GM18858 (cell line): ENCODE data around the gene SAMD4B.
"Not testable (repeated sequence)": the region's sequence is repeated elsewhere in the genome, so short reads cannot be mapped to it uniquely, and the experiment has no call there.

Source experiments
- ATAC-seq: cut with Tn5 transposase; IDR thresholded peaks from one replicate; pipeline ENCODE4 v1.9.1; 2021; ENCODE audit not compliant: unreplicated experiment

Gene SAMD4B

DNA sequence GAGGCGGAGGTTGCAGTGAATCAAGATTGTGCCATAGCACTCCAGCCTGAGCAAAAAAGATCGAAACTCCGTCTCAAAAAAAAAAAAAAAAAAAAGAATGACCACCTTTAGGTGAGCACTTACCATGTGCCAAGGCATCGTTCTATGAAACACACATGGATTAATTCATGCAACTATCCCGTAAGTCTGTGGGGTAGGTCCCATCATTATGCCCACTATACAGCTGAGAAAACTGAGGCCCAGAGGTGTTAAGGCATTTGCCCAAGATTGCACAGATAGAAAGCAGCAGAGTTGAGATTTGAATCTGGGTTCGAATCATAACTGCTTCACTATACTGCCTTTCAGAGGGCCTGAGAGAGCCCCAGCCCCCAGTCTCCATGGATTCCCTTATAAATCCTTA, 8.7 kb upstream of the SAMD4B start:
- no peak for ATAC-seq

GRCh38 chr19:39334444-39334976, 7.7 kb upstream of the SAMD4B start:
- no peak for ATAC-seq

- ATAC-seq, result no peak
Measured at GRCh38 chr19:39335168-39335548, 7.1 kb upstream of the SAMD4B start.

DNA sequence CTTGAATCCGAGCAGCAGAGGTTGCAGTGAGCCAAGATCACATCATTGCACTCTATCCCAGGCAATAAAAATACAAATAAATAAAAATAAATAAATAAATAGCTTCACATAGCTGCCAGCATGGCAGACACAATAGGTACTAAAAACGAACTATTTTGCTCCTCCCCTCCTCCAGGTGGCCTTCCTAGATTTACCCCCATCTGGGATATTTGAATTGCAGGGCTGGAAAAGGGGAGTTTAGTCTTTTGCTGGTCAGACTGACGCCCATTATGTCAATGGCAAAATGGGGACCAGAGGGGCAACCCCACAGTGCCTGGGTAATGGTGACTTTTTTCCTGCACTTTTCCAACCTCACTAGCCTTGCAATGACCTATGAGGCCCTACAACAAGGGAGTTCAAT, 5.7 kb upstream of the SAMD4B start:
- ATAC-seq, result no peak

DNA sequence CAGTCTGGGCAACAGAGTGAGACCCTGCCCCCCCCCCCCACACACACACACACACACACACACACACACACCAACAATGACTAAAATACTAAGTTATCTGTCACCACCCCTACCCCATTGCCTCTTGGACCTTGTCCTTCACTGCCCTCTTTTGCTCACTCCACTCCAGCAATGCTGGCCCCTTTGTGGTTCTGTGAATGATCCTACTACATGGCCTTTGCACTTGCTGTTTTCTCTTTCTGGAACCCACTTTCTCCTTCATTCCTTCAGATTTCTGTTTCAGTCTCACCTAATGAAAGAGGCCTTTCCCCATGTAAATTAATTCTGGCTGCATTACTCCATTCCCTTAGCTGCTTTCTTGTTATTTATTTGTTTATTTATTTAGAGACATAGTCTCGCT, 2.5 kb upstream of the SAMD4B start:
- ATAC-seq, result no peak

- ATAC-seq, result not testable (repeated sequence)
Measured at GRCh38 chr19:39340156-39340555, 2.1 kb upstream of the SAMD4B start.

GRCh38 chr19:39341129-39341718, 997 bp upstream of the SAMD4B start:
- ATAC-seq, result no peak

- ATAC-seq, result peak; percentile 6
Measured at GRCh38 chr19:39342647-39343305, 555 bp downstream of the SAMD4B start.

- ATAC-seq, result no peak
Measured at GRCh38 chr19:39345956-39346355, 3.7 kb downstream of the SAMD4B start.

DNA sequence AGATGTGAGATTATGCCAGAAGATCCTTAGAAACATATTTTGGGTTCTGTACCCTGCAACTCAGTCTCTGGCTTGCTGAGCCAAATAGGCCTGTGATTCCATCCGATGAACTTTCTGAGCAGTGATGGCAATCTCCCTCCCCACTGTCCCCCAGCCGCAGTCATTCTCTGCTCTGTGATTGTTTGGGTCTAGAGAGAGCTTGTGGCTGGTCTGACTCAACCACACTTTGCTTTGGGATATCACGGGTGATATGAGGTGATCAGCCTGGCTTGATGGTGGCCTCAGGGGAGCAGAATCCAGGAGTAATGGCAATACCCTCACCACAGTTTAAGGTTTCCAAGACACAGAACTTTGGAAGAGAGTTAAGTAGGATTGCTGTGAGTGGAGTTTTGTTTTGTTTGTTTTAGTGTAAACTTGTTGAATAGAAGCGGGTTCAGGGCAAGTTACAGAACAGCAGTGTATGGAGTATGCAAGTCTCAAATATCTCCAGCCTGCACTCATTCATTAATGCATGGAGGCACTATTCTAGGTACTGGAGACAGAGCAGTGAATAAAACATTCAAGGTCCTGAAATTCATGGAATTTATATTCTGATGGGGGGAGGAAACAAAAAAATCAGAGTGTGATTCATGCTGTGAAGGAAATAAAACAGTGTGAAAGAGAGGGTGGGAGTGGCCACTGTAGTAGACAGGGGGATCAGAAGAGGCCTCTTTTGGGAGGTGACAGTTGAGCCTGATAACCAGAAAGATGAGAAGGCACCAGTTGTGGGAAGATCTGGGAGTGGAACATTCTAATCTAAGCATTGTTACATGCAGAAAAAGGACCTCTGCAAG, 5.3 kb downstream of the SAMD4B start:
- ATAC-seq, result no peak

DNA sequence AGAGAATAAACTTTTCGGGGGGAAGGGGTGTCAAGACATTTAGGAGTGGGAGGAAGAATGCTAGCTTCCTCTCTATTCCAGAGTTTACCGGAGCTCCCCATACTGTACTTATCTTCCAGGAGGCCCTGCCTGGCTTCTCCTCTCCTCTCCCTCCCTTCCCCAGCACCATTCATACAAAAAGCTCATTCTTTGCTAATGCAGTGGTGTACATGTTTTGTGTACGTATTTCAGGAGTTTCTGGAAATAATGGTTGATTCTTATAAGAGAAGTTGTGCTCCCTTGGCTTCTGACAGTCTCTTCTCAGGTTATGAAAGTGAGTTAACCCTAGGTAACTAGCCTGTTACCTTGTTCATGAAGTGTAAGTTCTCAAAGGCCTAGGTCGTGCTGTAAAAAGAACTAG, 7.1 kb downstream of the SAMD4B start:
- no peak for ATAC-seq

- ATAC-seq, result no peak
Measured at GRCh38 chr19:39350156-39350555, 7.9 kb downstream of the SAMD4B start.

GRCh38 chr19:39351537-39352064, 9.4 kb downstream of the SAMD4B start:
- peak; percentile 60 for ATAC-seq

GRCh38 chr19:39352381-39353255, 10.4 kb downstream of the SAMD4B start:
- no peak for ATAC-seq

DNA sequence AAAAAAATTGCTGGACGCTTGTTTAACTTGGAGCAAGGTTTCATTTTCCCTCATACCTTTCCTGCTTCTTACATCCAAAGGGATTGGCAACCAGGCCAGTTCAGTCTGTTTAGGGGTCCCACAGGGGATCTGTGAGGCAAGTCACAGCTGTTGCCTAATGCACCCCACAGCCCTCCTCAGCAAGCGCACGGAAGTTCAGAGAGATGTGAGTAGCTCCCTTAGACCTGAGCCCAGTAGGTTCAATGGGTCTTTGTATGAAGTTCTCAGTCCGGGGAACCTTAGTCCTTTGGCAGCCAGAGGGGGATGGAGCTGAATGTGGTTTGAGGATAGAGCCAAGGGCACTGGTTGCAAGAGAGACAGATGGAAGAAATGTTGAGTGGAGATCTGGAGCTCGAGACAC, 13.0 kb downstream of the SAMD4B start:
- no peak for ATAC-seq

- no peak for ATAC-seq
Measured at GRCh38 chr19:39356073-39356472, 13.9 kb downstream of the SAMD4B start.

DNA sequence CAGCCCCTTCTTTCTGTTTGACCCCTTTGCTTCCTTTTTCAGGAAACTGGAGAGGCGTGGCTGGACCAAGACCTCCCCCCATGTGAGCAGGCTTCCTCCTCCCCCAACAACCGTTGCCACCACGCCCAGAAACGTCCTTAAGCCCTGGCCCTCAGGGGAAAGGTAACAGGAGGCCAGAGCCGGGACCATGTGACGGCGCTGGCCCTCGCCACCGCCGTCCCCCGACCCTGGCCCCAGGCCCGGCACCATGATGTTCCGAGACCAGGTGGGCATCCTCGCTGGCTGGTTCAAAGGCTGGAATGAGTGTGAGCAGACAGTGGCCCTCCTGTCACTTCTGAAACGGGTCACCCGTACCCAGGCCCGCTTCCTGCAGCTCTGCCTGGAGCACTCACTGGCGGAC, 14.4 kb downstream of the SAMD4B start:
- no peak for ATAC-seq

DNA sequence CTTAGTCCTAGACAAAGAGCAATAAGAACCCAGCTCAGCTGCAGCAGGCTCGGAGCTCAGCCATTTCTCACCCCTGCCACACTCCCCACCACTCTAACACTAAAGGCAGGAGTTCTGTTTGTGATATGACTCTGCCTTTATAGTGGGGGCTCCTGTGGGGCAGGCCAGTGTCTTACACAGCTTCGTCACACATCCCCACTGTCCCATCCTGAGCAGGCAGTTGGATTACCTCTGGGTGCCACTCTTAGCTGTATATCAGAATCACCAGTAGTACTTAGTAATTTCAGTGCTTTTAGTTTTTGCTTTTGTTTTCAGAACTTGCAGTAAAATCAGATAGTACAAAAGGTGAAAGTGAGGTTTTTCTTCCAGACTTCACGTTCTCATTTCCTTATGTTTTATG, 16.8 kb downstream of the SAMD4B start:
- ATAC-seq, result no peak

- ATAC-seq, result no peak
Measured at GRCh38 chr19:39360599-39360998, 18.4 kb downstream of the SAMD4B start.
